Measurements from ENCODE around the gene CDC25A.

GRCh38 chr3:48184299-48184698 lies 3.9 kb downstream of the CDC25A start:
- TF ChIP-seq EZH2 (IDR thresholded peaks at IDR 0.05) (no peak), CTCF (IDR thresholded peaks at IDR 0.05 in 2 of 3, conservative IDR thresholded peaks at IDR 0.05 in 1 of 3; ENCODE audit: borderline replicate concordance in 1 of 3, insufficient read depth in 1 of 3, low read depth in 2 of 3, low read length in 2 of 3) (no peak), POLR2A (IDR thresholded peaks at IDR 0.05; ENCODE audit: borderline replicate concordance, extremely low read depth, insufficient read depth, insufficient read length) (no peak), RAD21 (IDR thresholded peaks at IDR 0.05; ENCODE audit: low read depth) (no peak), EZH2phosphoT487 (IDR thresholded peaks at IDR 0.05; ENCODE audit: borderline replicate concordance) (no peak), POLR2AphosphoS5 (IDR thresholded peaks at IDR 0.05; ENCODE audit: low read depth, low read length) (no peak), SRF (IDR thresholded peaks at IDR 0.05; ENCODE audit: low read depth) (no peak), ZFX (IDR thresholded peaks at IDR 0.05) (no peak)

All from HCT116 (cell line).